GM10266 (cell line): ENCODE results near the gene NAALADL2.

Experiments
- DNase-seq: peaks from one replicate; pipeline ENCODE4 v3.0.0; 2012; ENCODE audit errors: extremely low spot score
- TF ChIP-seq, protein P1 (sequence below): IDR thresholded peaks from 2 replicates; pipeline ENCODE4 v1.5.1; 2012; ENCODE audit warnings: mild to moderate bottlenecking, low read depth; ENCODE audit not compliant: control insufficient read depth, insufficient read depth; ENCODE audit errors: missing control alignments

The NAALADL2 gene

DNA sequence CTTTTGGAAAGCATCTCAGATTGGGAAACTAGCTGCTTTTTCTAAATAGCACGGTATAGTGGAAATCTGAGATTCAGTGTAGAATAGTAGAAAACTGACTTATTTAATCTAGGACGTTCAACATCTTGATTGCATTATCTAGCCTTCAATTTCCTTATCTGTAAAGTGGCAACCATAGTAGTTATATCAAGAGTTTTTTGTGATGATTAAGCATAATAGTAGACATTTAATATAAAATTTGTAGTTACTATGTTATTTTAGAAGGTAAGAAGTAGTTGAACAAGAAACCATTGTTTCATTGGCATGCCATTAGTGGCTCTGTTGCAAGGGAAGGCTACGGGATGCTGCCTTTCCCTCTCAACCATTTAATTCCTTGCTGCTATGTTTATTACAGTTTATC is 367.3 kb downstream of the NAALADL2 start:
- TF ChIP-seq, protein P1, sequence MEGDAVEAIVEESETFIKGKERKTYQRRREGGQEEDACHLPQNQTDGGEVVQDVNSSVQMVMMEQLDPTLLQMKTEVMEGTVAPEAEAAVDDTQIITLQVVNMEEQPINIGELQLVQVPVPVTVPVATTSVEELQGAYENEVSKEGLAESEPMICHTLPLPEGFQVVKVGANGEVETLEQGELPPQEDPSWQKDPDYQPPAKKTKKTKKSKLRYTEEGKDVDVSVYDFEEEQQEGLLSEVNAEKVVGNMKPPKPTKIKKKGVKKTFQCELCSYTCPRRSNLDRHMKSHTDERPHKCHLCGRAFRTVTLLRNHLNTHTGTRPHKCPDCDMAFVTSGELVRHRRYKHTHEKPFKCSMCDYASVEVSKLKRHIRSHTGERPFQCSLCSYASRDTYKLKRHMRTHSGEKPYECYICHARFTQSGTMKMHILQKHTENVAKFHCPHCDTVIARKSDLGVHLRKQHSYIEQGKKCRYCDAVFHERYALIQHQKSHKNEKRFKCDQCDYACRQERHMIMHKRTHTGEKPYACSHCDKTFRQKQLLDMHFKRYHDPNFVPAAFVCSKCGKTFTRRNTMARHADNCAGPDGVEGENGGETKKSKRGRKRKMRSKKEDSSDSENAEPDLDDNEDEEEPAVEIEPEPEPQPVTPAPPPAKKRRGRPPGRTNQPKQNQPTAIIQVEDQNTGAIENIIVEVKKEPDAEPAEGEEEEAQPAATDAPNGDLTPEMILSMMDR: no peak
- DNase-seq: no peak

- TF ChIP-seq, protein P1: no peak
- DNase-seq: no peak
These were observed 368.0 kb downstream of the NAALADL2 start for GRCh38 chr3:175227126-175227525.

DNA sequence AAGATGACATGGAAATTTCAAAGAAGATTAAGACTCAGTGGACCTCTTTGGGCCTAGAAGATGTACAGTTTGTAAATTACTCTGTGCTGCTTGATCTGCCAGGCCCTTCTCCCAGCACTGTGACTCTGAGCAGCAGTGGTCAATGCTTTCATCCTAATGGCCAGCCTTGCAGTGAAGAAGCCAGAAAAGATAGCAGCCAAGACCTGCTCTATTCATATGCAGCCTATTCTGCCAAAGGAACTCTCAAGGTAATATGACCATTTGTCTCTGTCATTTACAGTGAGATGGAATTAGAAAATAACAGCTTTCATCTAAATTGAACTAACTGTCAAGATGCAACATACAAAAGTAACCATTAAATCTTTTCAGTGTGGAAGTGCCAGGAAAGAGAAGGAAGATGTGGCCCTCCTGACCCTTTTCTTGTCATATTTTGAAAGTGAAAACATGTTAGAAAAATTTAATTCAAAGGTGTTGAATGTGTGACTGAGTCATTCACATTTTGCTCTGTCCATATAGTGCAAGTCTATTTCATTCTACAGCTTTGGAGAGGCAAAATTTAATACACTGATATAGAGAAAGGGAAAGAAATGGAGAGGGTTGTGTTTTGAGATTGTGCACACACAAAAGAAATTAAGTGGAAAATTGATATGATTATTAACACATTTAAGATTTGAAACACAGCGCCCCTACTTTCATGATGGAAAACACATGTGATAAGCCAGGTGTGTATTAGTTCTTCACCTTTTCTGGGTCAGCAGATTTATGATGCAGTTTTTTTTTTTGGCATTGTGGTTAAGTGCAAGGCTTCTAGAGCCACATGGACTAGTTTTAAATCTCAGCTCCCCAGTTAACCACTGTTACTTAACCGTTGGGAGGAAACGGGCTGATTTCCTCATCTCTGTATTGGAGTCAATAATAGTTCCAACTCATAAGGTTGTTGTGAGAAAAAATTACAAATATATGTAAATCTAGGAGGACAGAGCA is 375.1 kb downstream of the NAALADL2 start:
- DNase-seq: no peak
- TF ChIP-seq, protein P1: no peak

GRCh38 chr3:175238801-175239200 is 379.7 kb downstream of the NAALADL2 start:
- TF ChIP-seq, protein P1: no peak

DNA sequence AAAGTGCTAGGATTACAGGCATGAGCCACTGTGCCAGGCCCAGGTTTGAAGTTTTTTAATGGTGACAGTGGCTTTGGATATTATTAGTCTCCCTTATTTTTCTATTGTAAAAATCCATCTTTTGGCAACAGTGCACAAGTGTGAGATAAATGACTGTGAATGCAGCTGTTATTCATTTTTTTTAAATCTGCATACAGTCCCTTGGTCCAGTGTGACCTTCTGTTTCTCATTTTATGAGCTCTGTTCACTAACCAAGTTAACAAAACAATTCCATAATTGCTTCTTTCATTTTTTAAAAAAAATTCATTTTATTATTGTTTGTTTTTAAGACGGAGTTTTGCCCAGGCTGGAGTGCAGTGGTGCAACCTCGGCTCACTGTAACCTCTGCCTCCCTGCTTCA is 381.8 kb downstream of the NAALADL2 start:
- TF ChIP-seq, protein P1: no peak
- no peak for DNase-seq

More at GRCh38 chr3:175238801-175239200, 379.7 kb downstream of the NAALADL2 start:
- no peak for DNase-seq

DNA sequence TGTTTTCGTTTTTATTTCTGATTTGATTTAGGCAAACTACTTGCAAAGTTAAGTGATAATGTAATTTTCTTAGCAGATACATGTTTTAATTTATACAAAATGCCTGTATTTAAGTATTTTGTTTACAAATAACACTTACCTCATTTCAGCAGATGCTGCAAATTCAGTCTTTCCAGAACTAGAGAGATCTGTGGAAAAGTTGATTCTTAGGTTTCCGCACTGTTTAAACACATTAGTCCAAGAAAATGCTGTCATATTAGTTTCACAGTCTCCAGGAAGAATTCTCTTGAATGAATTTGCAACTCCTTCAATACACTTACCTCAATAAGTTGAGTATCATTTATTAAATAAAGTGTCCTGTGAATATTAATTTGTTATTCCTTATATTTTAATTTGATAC is 383.1 kb downstream of the NAALADL2 start:
- DNase-seq: no peak
- TF ChIP-seq, protein P1: no peak

GRCh38 chr3:175246234-175246633 is 387.1 kb downstream of the NAALADL2 start:
- TF ChIP-seq, protein P1: no peak
- DNase-seq: no peak
